HepG2 (cell line): ENCODE data around the gene HABP4. TPM values are rescaled to one million over a fixed set of nuclear protein-coding genes. Genes with fewer than 3 reads are reported as not detected.

Experiments used
- FOSL2 ChIP-seq: sonication (generic); formaldehyde crosslinking; IDR thresholded peaks from 2 replicates; pipeline ENCODE4 v1.4.0; 2020; ENCODE audit warnings: missing genetic modification reagents
- HOXD1 ChIP-seq: sonication (generic); formaldehyde crosslinking; IDR thresholded peaks from 2 replicates; pipeline ENCODE4 v1.5.0; 2020; ENCODE audit warnings: missing genetic modification reagents
- KAT8 ChIP-seq: IDR thresholded peaks from 2 replicates; pipeline ENCODE4 v1.6.1; 2016; ENCODE audit warnings: missing genetic modification reagents, missing compliant biosample characterization
- MAX ChIP-seq: IDR thresholded peaks from 2 replicates; pipeline ENCODE4 v1.6.1; 2012; ENCODE audit warnings: inconsistent platforms
- MED13 ChIP-seq: sonication (generic); formaldehyde crosslinking; IDR thresholded peaks from 2 replicates; pipeline ENCODE4 v1.5.0; 2020; ENCODE audit warnings: missing genetic modification reagents
- MEF2D ChIP-seq: sonication (generic); formaldehyde crosslinking; IDR thresholded peaks from 2 replicates; pipeline ENCODE4 v1.5.1; 2020; ENCODE audit warnings: mild to moderate bottlenecking, missing genetic modification reagents
- MTA1 ChIP-seq: sonication (generic); formaldehyde crosslinking; IDR thresholded peaks from 2 replicates; pipeline ENCODE4 v1.4.0; 2020; ENCODE audit warnings: missing genetic modification reagents, mild to moderate bottlenecking, borderline replicate concordance
- NR2F1 ChIP-seq, 2 experiments: fragments of 450-650 bp in 1 of 2; formaldehyde crosslinking in 1 of 2; IDR thresholded peaks; 2 replicates each; pipeline versions ENCODE4 v1.5.0 to v1.6.1; 2016 to 2020; ENCODE audit warnings: mild to moderate bottlenecking in 1 of 2, missing compliant biosample characterization in 1 of 2, missing genetic modification reagents in 1 of 2, moderate library complexity in 1 of 2
- POGK ChIP-seq: sonication (generic); formaldehyde crosslinking; conservative IDR thresholded peaks from 2 replicates; pipeline ENCODE4 v1.8.0; 2022; ENCODE audit warnings: mild to moderate bottlenecking, moderate library complexity, missing genetic modification reagents
- PPARG ChIP-seq: conservative IDR thresholded peaks from 2 replicates; pipeline ENCODE4 v1.6.1; 2016; ENCODE audit warnings: missing biosample characterization, missing genetic modification reagents
- RARA ChIP-seq: IDR thresholded peaks from 2 replicates; pipeline ENCODE4 v1.6.1; 2016; ENCODE audit warnings: missing genetic modification reagents, missing compliant biosample characterization
- RARG ChIP-seq: sonication (generic); formaldehyde crosslinking; IDR thresholded peaks from 2 replicates; pipeline ENCODE4 v1.4.0; 2020; ENCODE audit warnings: low read depth, mild to moderate bottlenecking, missing genetic modification reagents
- RFXANK ChIP-seq: IDR thresholded peaks from 2 replicates; pipeline ENCODE4 v1.6.1; 2016
- RXRB ChIP-seq: IDR thresholded peaks from 2 replicates; pipeline ENCODE4 v1.6.1; 2016; ENCODE audit warnings: borderline replicate concordance, missing genetic modification reagents, missing compliant biosample characterization
- SATB2 ChIP-seq: sonication (generic); formaldehyde crosslinking; IDR thresholded peaks from 2 replicates; pipeline ENCODE4 v1.5.0; 2020; ENCODE audit warnings: missing genetic modification reagents
- SMAD1 ChIP-seq: sonication (generic); formaldehyde crosslinking; IDR thresholded peaks from 2 replicates; pipeline ENCODE4 v1.4.0; 2020; ENCODE audit warnings: missing genetic modification reagents, low read depth, mild to moderate bottlenecking, borderline replicate concordance
- SMARCE1 ChIP-seq: fragments of 450-650 bp; IDR thresholded peaks from 2 replicates; pipeline ENCODE4 v1.6.1; 2017; ENCODE audit warnings: borderline replicate concordance
- SOX5 ChIP-seq: IDR thresholded peaks from 2 replicates; pipeline ENCODE4 v1.6.1; 2016; ENCODE audit warnings: borderline replicate concordance
- TBX2 ChIP-seq: sonication (generic); formaldehyde crosslinking; IDR thresholded peaks from 2 replicates; pipeline ENCODE4 v1.5.0; 2020; ENCODE audit warnings: missing genetic modification reagents, mild to moderate bottlenecking, borderline replicate concordance
- TMF1 ChIP-seq: sonication (generic); formaldehyde crosslinking; IDR thresholded peaks from 2 replicates; pipeline ENCODE4 v1.8.1; 2022; ENCODE audit warnings: low read depth, missing genetic modification reagents
- ZMYM2 ChIP-seq: sonication (generic); formaldehyde crosslinking; IDR thresholded peaks from 2 replicates; pipeline ENCODE4 v1.8.0; 2022; ENCODE audit warnings: mild to moderate bottlenecking, missing genetic modification reagents
- ZNF136 ChIP-seq: sonication (generic); formaldehyde crosslinking; IDR thresholded peaks from 2 replicates; pipeline ENCODE4 v1.8.1; 2022; ENCODE audit warnings: low read depth, mild to moderate bottlenecking, moderate library complexity, missing genetic modification reagents
- ZNF430 ChIP-seq: sonication (generic); formaldehyde crosslinking; IDR thresholded peaks from 2 replicates; pipeline ENCODE4 v1.9.0; 2021; ENCODE audit warnings: mild to moderate bottlenecking, missing genetic modification reagents
- ZNF44 ChIP-seq: sonication (generic); formaldehyde crosslinking; IDR thresholded peaks from 2 replicates; pipeline ENCODE4 v1.5.1; 2020; ENCODE audit warnings: mild to moderate bottlenecking, missing genetic modification reagents
- ZSCAN30 ChIP-seq: sonication (generic); formaldehyde crosslinking; IDR thresholded peaks from 2 replicates; pipeline ENCODE4 v1.5.0; 2020; ENCODE audit warnings: mild to moderate bottlenecking, missing genetic modification reagents
- polyA plus RNA-seq, 8 experiments: library from polyadenylated mRNA; depleted of rRNA in 3 of 8; stranded (reverse) in 7 of 8; unstranded in 1 of 8; fragments of >200 nt; fragmentation: Illumina TruSeq in 4 of 8; extraction: Trizol in 4 of 8; gene quantifications; 2 replicates each; pipeline versions ENCODE4 v1.2.1 to v1.2.3, GENCODE V29; 2011 to 2016; ENCODE audit warnings: low read depth in 4 of 8, missing spikeins in 1 of 8, mixed read lengths in 1 of 8; ENCODE audit not compliant: insufficient read depth in 1 of 8
- total RNA-seq, 5 experiments: library from RNA; depleted of rRNA; stranded (reverse); fragments of >200 nt; fragmentation: Illumina TruSeq; extraction: Trizol; gene quantifications; 2 replicates each; pipeline ENCODE4 v1.2.3, GENCODE V29; 2016; ENCODE audit warnings: low read depth in 1 of 5
- TF ChIP-seq, protein P1 (sequence below): IDR thresholded peaks from 2 replicates; pipeline ENCODE4 v1.6.1; 2016; ENCODE audit warnings: missing genetic modification reagents, missing compliant biosample characterization
- TF ChIP-seq, protein P2 (sequence below): sonication (generic); formaldehyde crosslinking; IDR thresholded peaks from 2 replicates; pipeline ENCODE4 v1.8.0; 2022; ENCODE audit warnings: missing genetic modification reagents, mild to moderate bottlenecking, borderline replicate concordance
- TF ChIP-seq, protein P3 (sequence below): sonication (generic); formaldehyde crosslinking; conservative IDR thresholded peaks from 2 replicates; pipeline ENCODE4 v1.5.0; 2020; ENCODE audit warnings: missing genetic modification reagents

Gene HABP4
- total and polyA plus RNA-seq, 2 of the 13 experiments (the other 11 are each of a cell fraction or from before 2014, with no cell fraction given), result 14.3 to 26.6 TPM

DNA sequence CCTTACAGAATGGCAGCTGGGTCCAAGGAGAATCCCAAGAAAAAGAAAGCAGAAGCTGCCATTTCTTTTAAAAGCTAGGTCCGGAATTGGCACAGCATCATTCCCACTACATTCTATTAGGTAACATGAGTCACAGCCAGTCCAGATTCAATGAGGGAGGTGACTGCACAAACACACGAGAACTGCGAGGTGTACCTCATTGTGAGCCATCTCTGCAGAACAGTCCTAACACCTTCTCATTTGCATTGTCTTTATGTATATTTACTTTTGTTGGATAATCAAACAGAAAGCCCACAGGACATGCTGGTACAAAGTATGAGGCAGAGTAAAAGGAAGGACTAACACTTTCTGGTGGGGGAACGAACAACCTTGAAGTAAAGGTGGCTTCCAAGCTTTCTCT lies 14.6 kb upstream of the HABP4 start (continued):
- peak; percentile 78; the same call in 1 of the 2 replicates for TF ChIP-seq ZNF136 (CRISPR knock-in tag)
- no peak for TF ChIP-seq RFXANK (CRISPR knock-in tag)
- no peak for TF ChIP-seq POGK
- TF ChIP-seq HOXD1 (CRISPR knock-in tag), result no peak
- TF ChIP-seq SMAD1 (CRISPR knock-in tag), result no peak
- no peak for TF ChIP-seq TMF1 (CRISPR knock-in tag)
- TF ChIP-seq, protein P1, sequence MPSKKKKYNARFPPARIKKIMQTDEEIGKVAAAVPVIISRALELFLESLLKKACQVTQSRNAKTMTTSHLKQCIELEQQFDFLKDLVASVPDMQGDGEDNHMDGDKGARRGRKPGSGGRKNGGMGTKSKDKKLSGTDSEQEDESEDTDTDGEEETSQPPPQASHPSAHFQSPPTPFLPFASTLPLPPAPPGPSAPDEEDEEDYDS (CRISPR knock-in tag), result no peak
- peak; percentile 59; the same call in 1 of the 2 replicates for TF ChIP-seq TBX2 (CRISPR knock-in tag)
- TF ChIP-seq FOSL2 (CRISPR knock-in tag), result peak; percentile 76
- no peak for TF ChIP-seq ZMYM2
- no peak for TF ChIP-seq SMARCE1
- TF ChIP-seq RXRB (CRISPR knock-in tag), result 0 out of 2 replicates have a peak, but pooled peaks have one; percentile 44
- no peak for TF ChIP-seq MED13 (CRISPR knock-in tag)
- TF ChIP-seq, protein P2, sequence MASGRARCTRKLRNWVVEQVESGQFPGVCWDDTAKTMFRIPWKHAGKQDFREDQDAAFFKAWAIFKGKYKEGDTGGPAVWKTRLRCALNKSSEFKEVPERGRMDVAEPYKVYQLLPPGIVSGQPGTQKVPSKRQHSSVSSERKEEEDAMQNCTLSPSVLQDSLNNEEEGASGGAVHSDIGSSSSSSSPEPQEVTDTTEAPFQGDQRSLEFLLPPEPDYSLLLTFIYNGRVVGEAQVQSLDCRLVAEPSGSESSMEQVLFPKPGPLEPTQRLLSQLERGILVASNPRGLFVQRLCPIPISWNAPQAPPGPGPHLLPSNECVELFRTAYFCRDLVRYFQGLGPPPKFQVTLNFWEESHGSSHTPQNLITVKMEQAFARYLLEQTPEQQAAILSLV (CRISPR knock-in tag), result 0 out of 2 replicates have a peak, but pooled peaks have one; percentile 32
- TF ChIP-seq ZSCAN30 (CRISPR knock-in tag), result no peak
- no peak for TF ChIP-seq ZNF44 (CRISPR knock-in tag)
- peak; percentile 18; the same call in 1 of the 2 replicates for TF ChIP-seq KAT8 (CRISPR knock-in tag)
- TF ChIP-seq MEF2D (CRISPR knock-in tag), result no peak
- TF ChIP-seq, protein P3, sequence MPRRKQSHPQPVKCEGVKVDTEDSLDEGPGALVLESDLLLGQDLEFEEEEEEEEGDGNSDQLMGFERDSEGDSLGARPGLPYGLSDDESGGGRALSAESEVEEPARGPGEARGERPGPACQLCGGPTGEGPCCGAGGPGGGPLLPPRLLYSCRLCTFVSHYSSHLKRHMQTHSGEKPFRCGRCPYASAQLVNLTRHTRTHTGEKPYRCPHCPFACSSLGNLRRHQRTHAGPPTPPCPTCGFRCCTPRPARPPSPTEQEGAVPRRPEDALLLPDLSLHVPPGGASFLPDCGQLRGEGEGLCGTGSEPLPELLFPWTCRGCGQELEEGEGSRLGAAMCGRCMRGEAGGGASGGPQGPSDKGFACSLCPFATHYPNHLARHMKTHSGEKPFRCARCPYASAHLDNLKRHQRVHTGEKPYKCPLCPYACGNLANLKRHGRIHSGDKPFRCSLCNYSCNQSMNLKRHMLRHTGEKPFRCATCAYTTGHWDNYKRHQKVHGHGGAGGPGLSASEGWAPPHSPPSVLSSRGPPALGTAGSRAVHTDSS, result no peak
- no peak for TF ChIP-seq SATB2 (CRISPR knock-in tag)
- 0 out of 2 replicates have a peak, but pooled peaks have one; percentile 35 for TF ChIP-seq ZNF430 (CRISPR knock-in tag)
- TF ChIP-seq MAX, result 0 out of 2 replicates have a peak, but pooled peaks have one; percentile 39
- no peak for TF ChIP-seq NR2F1 (CRISPR knock-in tag; IDR thresholded peaks at IDR 0.05)
- TF ChIP-seq RARA, result 0 out of 2 replicates have a peak, but pooled peaks have one; percentile 35
- TF ChIP-seq SOX5 (CRISPR knock-in tag), result peak; percentile 77; the same call in 1 of the 2 replicates
- no peak for TF ChIP-seq MTA1 (CRISPR knock-in tag)
- TF ChIP-seq RARG (CRISPR knock-in tag), result no peak
- TF ChIP-seq PPARG (CRISPR knock-in tag), result 0 out of 2 replicates have a peak, but pooled peaks have one; percentile 27
